PC-3 (cell line): Measurements from ENCODE around the gene PIEZO1. TPM values are rescaled to one million over a fixed set of nuclear protein-coding genes. Genes with fewer than 3 reads are reported as not detected.

ENCODE experiments used
- ATAC-seq: fragments of 200-7000 bp; cut with Tn5 transposase; 2 replicates; pipeline ENCODE4 v1.9.1; 2020; ENCODE audit warnings: mild to moderate bottlenecking, moderate library complexity
- BruUV-seq: library from RNA; stranded (reverse); fragments of 400-500 nt; replicated peaks from 2 replicates; lab custom pipeline; 2021; lab: Mats Ljungman, UMichigan
- CTCF ChIA-PET: fragments of 300-600 bp; sonication (Branson Sonifier 250); formaldehyde crosslinking; loops from one replicate; lab custom pipeline; 2022; ENCODE audit warnings: antibody characterized with exemption; lab: Charles Lee
- POLR2A ChIA-PET: fragments of 300-600 bp; sonication (Branson Sonifier 250); formaldehyde crosslinking; loops from one replicate; lab custom pipeline; 2022; ENCODE audit warnings: antibody characterized with exemption; ENCODE audit not compliant: unreplicated experiment; lab: Charles Lee
- DNase-seq: peaks from one replicate; pipeline ENCODE4 v3.0.0-alpha.2; 2015
- H2AFZ ChIP-seq: fragments of 300-600 bp; sonication (generic); 2 replicates; pipeline ENCODE4 v1.6.0; 2016; ENCODE audit warnings: antibody characterized with exemption, low read length
- H3F3A ChIP-seq: fragments of 300-600 bp; sonication (generic); one replicate; pipeline ENCODE4 v1.6.0; 2017; ENCODE audit warnings: antibody characterized with exemption, low read length, control low read depth, mild to moderate bottlenecking; ENCODE audit not compliant: unreplicated experiment
- H3K27ac ChIP-seq: fragments of 300-600 bp; sonication (generic); 2 replicates; pipeline ENCODE4 v1.5.1; 2016; ENCODE audit warnings: mild to moderate bottlenecking, low read length
- H3K27me3 ChIP-seq: fragments of 300-600 bp; sonication (generic); 2 replicates; pipeline ENCODE4 v1.6.1; 2016; ENCODE audit warnings: low read length, mixed read lengths
- H3K36me3 ChIP-seq: fragments of 300-600 bp; sonication (generic); 2 replicates; pipeline ENCODE4 v1.6.1; 2016; ENCODE audit warnings: low read depth, mixed run types, low read length, mixed read lengths
- H3K4me1 ChIP-seq: fragments of 300-600 bp; sonication (generic); 2 replicates; pipeline ENCODE4 v1.5.1; 2016; ENCODE audit warnings: low read length; ENCODE audit not compliant: insufficient read depth
- H3K4me2 ChIP-seq: fragments of 300-600 bp; sonication (generic); 2 replicates; pipeline ENCODE4 v1.6.0; 2016; ENCODE audit warnings: low read length
- H3K4me3 ChIP-seq: fragments of 300-600 bp; sonication (generic); 2 replicates; pipeline ENCODE4 v1.5.1; 2016; ENCODE audit warnings: mild to moderate bottlenecking, low read length, mixed read lengths
- H3K79me2 ChIP-seq: fragments of 300-600 bp; sonication (generic); 2 replicates; pipeline ENCODE4 v1.6.1; 2017; ENCODE audit warnings: low read length, mixed read lengths
- H3K9ac ChIP-seq: fragments of 300-600 bp; sonication (generic); 2 replicates; pipeline ENCODE4 v1.6.0; 2016; ENCODE audit warnings: mild to moderate bottlenecking, low read length
- H3K9me2 ChIP-seq: fragments of 300-600 bp; sonication (generic); replicated peaks from 2 replicates; pipeline ENCODE4 v1.6.1; 2016; ENCODE audit warnings: mixed run types, low read length, mixed read lengths
- H3K9me3 ChIP-seq: fragments of 300-600 bp; sonication (generic); 2 replicates; pipeline ENCODE4 v1.6.1; 2016; ENCODE audit warnings: low read length, mixed read lengths
- H4K20me1 ChIP-seq: fragments of 300-600 bp; sonication (generic); 2 replicates; pipeline ENCODE4 v1.6.1; 2016; ENCODE audit warnings: low read length, mixed read lengths
- EZH2 ChIP-seq: fragments of 300-600 bp; sonication (generic); IDR thresholded peaks from one replicate; pipeline ENCODE4 v1.6.1; 2017; ENCODE audit warnings: antibody characterized with exemption, mild to moderate bottlenecking, low read length; ENCODE audit not compliant: unreplicated experiment
- EZH2phosphoT487 ChIP-seq: fragments of 300-600 bp; sonication (generic); IDR thresholded peaks from 2 replicates; pipeline ENCODE4 v1.6.1; 2018; ENCODE audit warnings: mild to moderate bottlenecking, antibody characterized with exemption, low read length, borderline replicate concordance
- intact Hi-C: fragments of 100-400 bp; cut with micrococcal nuclease; formaldehyde crosslinking; loops from 2 replicates; pipeline ENCODE4 v1.9.0; 2023
- total RNA-seq: library from RNA; depleted of rRNA; stranded (reverse); fragments of >200 nt; gene quantifications from 2 replicates; pipeline ENCODE4 v1.2.3, GENCODE V29; 2014
- TF ChIP-seq, protein P1 (sequence below): fragments of 300-600 bp; sonication (generic); conservative IDR thresholded peaks from 2 replicates; pipeline ENCODE4 v1.5.1; 2017; ENCODE audit warnings: antibody characterized with exemption, low read depth, mild to moderate bottlenecking, low read length

PIEZO1 gene
- total RNA-seq, 1 experiment from 2014 or later = 180 TPM

DNA sequence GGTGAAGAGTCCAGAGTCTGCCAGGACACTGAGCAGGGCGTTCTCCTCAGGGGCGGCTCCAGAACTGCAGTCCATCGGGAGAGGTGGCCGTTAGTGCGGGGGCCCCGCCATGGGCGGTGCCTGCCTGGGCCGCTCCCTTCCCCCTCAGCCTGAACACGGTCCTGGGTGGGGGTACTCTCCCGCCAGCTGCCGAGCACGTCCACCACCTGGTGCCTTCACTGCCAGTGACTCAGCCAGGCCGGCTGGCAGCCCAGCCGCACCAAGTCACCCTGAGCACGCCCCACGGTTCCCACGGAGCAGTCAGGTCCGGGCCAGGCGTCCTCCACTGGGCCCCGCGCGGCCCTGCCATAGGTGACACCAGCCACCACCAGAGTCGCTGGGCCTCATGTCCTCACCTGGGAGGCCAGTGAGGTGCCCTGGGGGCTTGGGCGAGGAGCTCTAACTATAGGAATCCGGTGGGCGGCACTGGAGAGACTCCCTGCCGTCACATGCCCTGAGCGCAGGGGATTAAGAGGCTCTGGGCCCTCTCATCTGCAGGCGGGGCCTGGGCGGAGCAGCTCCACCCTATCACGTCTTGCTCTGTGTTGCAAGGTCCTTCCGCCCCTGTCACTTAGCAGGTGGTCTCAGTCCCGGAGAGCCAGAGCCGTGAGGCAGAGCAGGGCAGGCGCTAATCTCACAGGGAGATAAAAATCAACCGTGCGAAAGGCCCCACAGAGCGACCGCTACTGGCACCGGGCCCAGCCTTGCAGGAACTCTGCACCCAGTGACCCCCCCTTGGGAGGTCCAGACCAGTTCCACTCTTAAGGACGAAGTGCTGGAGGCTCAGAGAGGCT, 14.3 kb downstream of the PIEZO1 start:
- peak overlapping the region; percentile 91 for H3K27ac ChIP-seq
- peaks cover 23% of the 10 kb centered on the region; the same call in 1 of the 2 replicates for H4K20me1 ChIP-seq
- H3K4me3 ChIP-seq = peak overlapping the region; percentile 47; the same call in 1 of the 2 replicates
- H3K27me3 ChIP-seq = no peaks in the 10 kb centered on the region
- H3K4me2 ChIP-seq = peak overlapping the region; percentile 82
- ChIA-PET POLR2A (interaction anchor here (0.8 kb wide), 1 partner anchor 14 kb away, joined by 4 read pairs; no protein-coding TSS in a partner anchor), CTCF (interaction anchor here (0.7 to 1.9 kb wide), 2 partner anchors 14 to 33 kb away, joined by 3 to 9 read pairs; no protein-coding TSS in a partner anchor)
- TF ChIP-seq EZH2phosphoT487 = no peak
- no peak overlapping the region for H2AFZ ChIP-seq
- no peaks in the 10 kb centered on the region for H3K9me3 ChIP-seq
- peak; percentile 72 for ATAC-seq
- H3F3A ChIP-seq = no peaks in the 10 kb centered on the region
- intact Hi-C loops = no loop called here
- DNase-seq = peak; percentile 61
- peaks cover 45% of the 10 kb centered on the region for H3K4me1 ChIP-seq
- TSS peak; percentile 52 for BruUV-seq
- peak overlapping the region; percentile 67 for H3K9ac ChIP-seq
- no peaks in the 10 kb centered on the region for H3K36me3 ChIP-seq
- H3K79me2 ChIP-seq = peaks cover 97% of the 10 kb centered on the region
- H3K9me2 ChIP-seq = no peaks in the 10 kb centered on the region

DNA sequence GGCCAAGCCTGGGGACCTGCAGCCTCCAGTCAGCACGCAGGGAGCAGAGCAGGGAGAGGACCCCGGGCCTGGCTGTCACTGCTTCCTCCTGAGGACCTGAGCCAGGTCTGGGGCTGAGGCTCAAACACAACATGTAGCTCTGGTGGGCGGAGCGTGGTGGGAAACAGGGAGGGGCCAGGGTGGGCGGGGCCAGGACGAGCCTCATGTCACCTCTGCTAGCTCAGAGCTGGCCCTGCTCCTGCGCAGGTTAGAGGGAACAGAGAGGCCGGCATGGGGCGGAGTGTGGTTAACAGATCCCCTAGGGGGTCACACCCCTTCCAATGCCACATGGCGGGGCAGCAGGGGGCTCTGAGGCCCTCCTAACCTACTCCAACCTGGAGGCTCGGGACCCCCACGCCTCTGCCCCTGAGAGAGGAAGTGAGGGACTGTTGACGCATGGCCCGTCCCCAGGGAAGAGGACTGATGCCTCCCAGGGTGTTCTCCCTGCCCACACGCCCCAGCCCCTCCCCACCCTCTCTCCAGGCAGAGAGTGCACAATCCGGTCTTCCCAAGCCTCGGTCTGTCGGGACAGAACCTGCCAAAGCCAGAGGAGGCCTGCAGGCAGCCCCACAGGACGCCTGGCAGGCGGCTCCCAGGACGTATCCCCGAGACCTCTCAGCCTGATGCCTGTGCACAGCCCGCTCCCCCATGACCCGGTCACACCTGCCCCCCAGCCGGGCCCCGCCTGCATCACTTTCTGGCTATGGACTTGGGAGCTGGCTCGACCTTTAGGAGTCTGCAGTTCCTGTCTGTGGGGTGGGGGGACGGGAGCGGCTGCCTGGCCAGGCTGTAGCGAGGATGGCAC, 15.2 kb downstream of the PIEZO1 start:
- CTCF ChIA-PET = interaction anchor here (1.9 kb wide), 1 partner anchor 32 kb away, joined by 9 read pairs; no protein-coding TSS in a partner anchor
- H3K9me3 ChIP-seq = no peaks in the 10 kb centered on the region
- H3K9me2 ChIP-seq = no peaks in the 10 kb centered on the region
- H3K27ac ChIP-seq = peak overlapping the region; percentile 91
- H3K4me3 ChIP-seq = peak overlapping the region; percentile 47; the same call in 1 of the 2 replicates
- POLR2A ChIA-PET = interaction anchor here (0.8 kb wide), 1 partner anchor 14 kb away, joined by 4 read pairs; no protein-coding TSS in a partner anchor
- H3K4me1 ChIP-seq = peaks cover 51% of the 10 kb centered on the region
- H2AFZ ChIP-seq = no peak overlapping the region
- peak; percentile 39 for ATAC-seq
- TF ChIP-seq EZH2 = no peak
- no peak for TF ChIP-seq EZH2phosphoT487
- TF ChIP-seq, protein P1, sequence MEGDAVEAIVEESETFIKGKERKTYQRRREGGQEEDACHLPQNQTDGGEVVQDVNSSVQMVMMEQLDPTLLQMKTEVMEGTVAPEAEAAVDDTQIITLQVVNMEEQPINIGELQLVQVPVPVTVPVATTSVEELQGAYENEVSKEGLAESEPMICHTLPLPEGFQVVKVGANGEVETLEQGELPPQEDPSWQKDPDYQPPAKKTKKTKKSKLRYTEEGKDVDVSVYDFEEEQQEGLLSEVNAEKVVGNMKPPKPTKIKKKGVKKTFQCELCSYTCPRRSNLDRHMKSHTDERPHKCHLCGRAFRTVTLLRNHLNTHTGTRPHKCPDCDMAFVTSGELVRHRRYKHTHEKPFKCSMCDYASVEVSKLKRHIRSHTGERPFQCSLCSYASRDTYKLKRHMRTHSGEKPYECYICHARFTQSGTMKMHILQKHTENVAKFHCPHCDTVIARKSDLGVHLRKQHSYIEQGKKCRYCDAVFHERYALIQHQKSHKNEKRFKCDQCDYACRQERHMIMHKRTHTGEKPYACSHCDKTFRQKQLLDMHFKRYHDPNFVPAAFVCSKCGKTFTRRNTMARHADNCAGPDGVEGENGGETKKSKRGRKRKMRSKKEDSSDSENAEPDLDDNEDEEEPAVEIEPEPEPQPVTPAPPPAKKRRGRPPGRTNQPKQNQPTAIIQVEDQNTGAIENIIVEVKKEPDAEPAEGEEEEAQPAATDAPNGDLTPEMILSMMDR = no peak
- H3K36me3 ChIP-seq = no peaks in the 10 kb centered on the region
- DNase-seq = peak; percentile 48
- peaks cover 97% of the 10 kb centered on the region for H3K79me2 ChIP-seq
- peaks cover 23% of the 10 kb centered on the region; the same call in 1 of the 2 replicates for H4K20me1 ChIP-seq
- H3K27me3 ChIP-seq = no peaks in the 10 kb centered on the region
- H3K9ac ChIP-seq = peak overlapping the region; percentile 67
- BruUV-seq = no TSS peak
- H3F3A ChIP-seq = no peaks in the 10 kb centered on the region
- intact Hi-C loops = no loop called here
- peak overlapping the region; percentile 82 for H3K4me2 ChIP-seq
